Stimulated activated CD8-positive, alpha-beta memory T cell treated with anti-CD3 and anti-CD28 coated beads, Interleukin-2, amount 100 ng/mL, for 48 hours (primary cell): ENCODE measurements around the gene EGLN2.
A peak's percentile ranks its signal among the peaks of the same experiment; 100 is the strongest.
"Not testable (repeated sequence)": the region's sequence is repeated elsewhere in the genome, so short reads cannot be mapped to it uniquely, and the experiment has no call there.

Experiments used
- DNase-seq, 2 donors: peaks; one replicate each; pipeline ENCODE4 v3.0.0-alpha.2; 2020; ENCODE audit warnings: low read depth in 2 of 2

Gene EGLN2

GRCh38 chr19:40776364-40776763 lies 22.6 kb upstream of the EGLN2 start:
- no peak for DNase-seq

GRCh38 chr19:40776932-40777644 lies 21.9 kb upstream of the EGLN2 start:
- DNase-seq: peak; percentile 72 to 78

- no peak for DNase-seq
These were observed 21.4 kb upstream of the EGLN2 start for GRCh38 chr19:40777645-40777936.

GRCh38 chr19:40777937-40778705 lies 20.9 kb upstream of the EGLN2 start, which contains the start of gene RAB4B:
Gene RAB4B, plus strand, starts transcription at chr19:40778247. Its CDS starts 129 bp downstream, at chr19:40778376.
- peak; percentile 100 for DNase-seq

- no peak for DNase-seq
These were observed 20.2 kb upstream of the EGLN2 start for GRCh38 chr19:40778706-40779284.

- DNase-seq: no peak
These were observed 18.4 kb upstream of the EGLN2 start for GRCh38 chr19:40780582-40780981.

GRCh38 chr19:40781140-40781539 lies 17.9 kb upstream of the EGLN2 start:
- DNase-seq: no peak

- DNase-seq: no peak
These were observed 15.3 kb upstream of the EGLN2 start for GRCh38 chr19:40783711-40784110.

GRCh38 chr19:40784146-40784545 lies 14.8 kb upstream of the EGLN2 start:
- not testable (repeated sequence) for DNase-seq

GRCh38 chr19:40785526-40785925 lies 13.5 kb upstream of the EGLN2 start:
- no peak for DNase-seq

- no peak for DNase-seq
These were observed 12.6 kb upstream of the EGLN2 start for GRCh38 chr19:40786060-40787037.

GRCh38 chr19:40791349-40791748 lies 7.6 kb upstream of the EGLN2 start:
- no peak for DNase-seq

- no peak for DNase-seq
These were observed 7.0 kb upstream of the EGLN2 start for GRCh38 chr19:40791996-40792395.

GRCh38 chr19:40797166-40797962 lies 1.6 kb upstream of the EGLN2 start:
- DNase-seq: no peak

GRCh38 chr19:40797963-40798682 lies 868 bp upstream of the EGLN2 start:
- peak in 1 of 2 donors; percentile 42 for DNase-seq

GRCh38 chr19:40799558-40800338 lies 757 bp downstream of the EGLN2 start:
- peak in 1 of 2 donors; percentile 43 for DNase-seq

GRCh38 chr19:40800339-40800996 lies 1.5 kb downstream of the EGLN2 start:
- no peak for DNase-seq

- DNase-seq: no peak
These were observed 2.0 kb downstream of the EGLN2 start for GRCh38 chr19:40800997-40801377.
